Liver (tissue), 9 donors: ENCODE results near the gene CAPN2. TPM values are rescaled to one million over a fixed set of nuclear protein-coding genes. Genes with fewer than 3 reads are reported as not detected.
A peak's percentile ranks its signal among the peaks of the same experiment; 100 is the strongest.
"Not testable (repeated sequence)": the region's sequence is repeated elsewhere in the genome, so short reads cannot be mapped to it uniquely, and the experiment has no call there.

Experiments
- DNase-seq: peaks from one replicate; pipeline ENCODE4 v3.0.0-alpha.2; 2017; ENCODE audit warnings: low spot score
- H3K27ac ChIP-seq, 2 donors: one replicate each; pipeline ENCODE4 v1.7.0; 2013; ENCODE audit warnings: inconsistent platforms in 2 of 2, low read length in 2 of 2, control low read depth in 1 of 2, low read depth in 1 of 2, mild to moderate bottlenecking in 1 of 2
- H3K27me3 ChIP-seq, 4 donors: one replicate each; pipeline versions ENCODE4 v1.6.1 to v1.7.0; 2013; ENCODE audit warnings: low read length in 3 of 4, inconsistent platforms in 1 of 4, mild to moderate bottlenecking in 1 of 4, moderate library complexity in 1 of 4; ENCODE audit not compliant: control insufficient read depth in 4 of 4, insufficient read depth in 4 of 4
- H3K36me3 ChIP-seq, 4 donors: one replicate each; pipeline versions ENCODE4 v1.6.1 to v1.7.0; 2013; ENCODE audit warnings: low read length in 3 of 4, mild to moderate bottlenecking in 3 of 4, low read depth in 1 of 4, moderate library complexity in 1 of 4; ENCODE audit not compliant: control insufficient read depth in 4 of 4, insufficient read depth in 3 of 4
- H3K4me1 ChIP-seq, 4 donors: one replicate each; pipeline versions ENCODE4 v1.6.1 to v1.7.0; 2013; ENCODE audit warnings: low read length in 3 of 4, mild to moderate bottlenecking in 3 of 4, moderate library complexity in 1 of 4; ENCODE audit not compliant: control insufficient read depth in 4 of 4, insufficient read depth in 4 of 4
- H3K4me3 ChIP-seq, 3 donors: one replicate each; pipeline versions ENCODE4 v1.6.1 to v1.7.0; 2013; ENCODE audit warnings: low read length in 3 of 3, control low read depth in 1 of 3, low read depth in 1 of 3, mild to moderate bottlenecking in 1 of 3
- H3K9ac ChIP-seq, 2 donors: one replicate each; pipeline ENCODE4 v1.7.0; 2013; ENCODE audit warnings: low read length in 2 of 2, mild to moderate bottlenecking in 2 of 2, moderate library complexity in 2 of 2, control low read depth in 1 of 2, low read depth in 1 of 2
- H3K9me3 ChIP-seq, 4 donors: one replicate each; pipeline versions ENCODE4 v1.6.1 to v1.7.0; 2013; ENCODE audit warnings: low read length in 3 of 4; ENCODE audit not compliant: control insufficient read depth in 4 of 4
- CTCF ChIP-seq: fragments of 150-350 bp; IDR thresholded peaks from 2 replicates; pipeline ENCODE4 v1.5.1; 2017; ENCODE audit warnings: improper control_type of control experiment, low read depth, low read length; ENCODE audit not compliant: missing input control
- EGR1 ChIP-seq, 2 donors: IDR thresholded peaks; 2 replicates each; pipeline ENCODE4 v1.6.1; 2016 to 2018; ENCODE audit warnings: antibody characterized with exemption in 2 of 2, low read depth in 2 of 2
- FOXA2 ChIP-seq: IDR thresholded peaks from 2 replicates; pipeline ENCODE4 v1.6.1; 2016; ENCODE audit warnings: antibody characterized with exemption
- GABPA ChIP-seq, 2 donors: IDR thresholded peaks in 1 of 2; conservative IDR thresholded peaks in 1 of 2; 2 replicates each; pipeline ENCODE4 v1.6.1; 2016; ENCODE audit warnings: antibody characterized with exemption in 2 of 2, mild to moderate bottlenecking in 1 of 2, moderate library complexity in 1 of 2
- HNF4A ChIP-seq, 2 donors: conservative IDR thresholded peaks; 2 replicates each; pipeline ENCODE4 v1.6.1; 2016; ENCODE audit warnings: antibody characterized with exemption in 2 of 2, mild to moderate bottlenecking in 2 of 2
- JUND ChIP-seq, 2 donors: IDR thresholded peaks; 2 replicates each; pipeline ENCODE4 v1.6.1; 2016; ENCODE audit warnings: antibody characterized with exemption in 2 of 2
- MAX ChIP-seq: IDR thresholded peaks from 2 replicates; pipeline ENCODE4 v1.6.1; 2016; ENCODE audit warnings: antibody characterized with exemption
- TAF1 ChIP-seq: conservative IDR thresholded peaks from 2 replicates; pipeline ENCODE4 v1.6.1; 2016; ENCODE audit warnings: antibody characterized with exemption, mild to moderate bottlenecking
- YY1 ChIP-seq: IDR thresholded peaks from 2 replicates; pipeline ENCODE4 v1.6.1; 2016; ENCODE audit warnings: antibody characterized with exemption, mild to moderate bottlenecking
- ZBTB33 ChIP-seq: IDR thresholded peaks from 2 replicates; pipeline ENCODE4 v1.6.1; 2016; ENCODE audit warnings: antibody characterized with exemption
- WGBS: extraction: QIAGEN DNeasy Blood & Tissue Kit; methylation state at CpG from one replicate; pipeline ENCODE4 v1.1.7; 2013; 5-methylcytosine and 5-hydroxymethylcytosine counted together
- polyA plus RNA-seq, 2 donors: library from polyadenylated mRNA; stranded (reverse) in 1 of 2; unstranded in 1 of 2; fragments of 200-250 nt in 1 of 2; fragments of >200 nt in 1 of 2; fragmentation: Nextera tagmentation in 1 of 2; extraction: Ambion mirVana in 1 of 2; gene quantifications; one replicate each; pipeline versions ENCODE4 v1.2.1 to v1.2.3, GENCODE V29; 2013 to 2015
- total RNA-seq, 2 donors: library from RNA; depleted of rRNA; stranded (reverse); fragments of >200 nt; gene quantifications; one replicate each; pipeline ENCODE4 v1.2.3, GENCODE V29; 2014
- TF ChIP-seq, protein P1 (sequence below): IDR thresholded peaks from 2 replicates; pipeline ENCODE4 v1.6.1; 2016; ENCODE audit warnings: antibody characterized with exemption
- donor health status: healthy.
- donor health status: healthy.
- donor health status: healthy.
- donor health status: healthy.
- donor health status: healthy.

The CAPN2 gene
- total and polyA plus RNA-seq, 4 donors, result 11.2 to 20.7 (median 15.5) TPM

DNA sequence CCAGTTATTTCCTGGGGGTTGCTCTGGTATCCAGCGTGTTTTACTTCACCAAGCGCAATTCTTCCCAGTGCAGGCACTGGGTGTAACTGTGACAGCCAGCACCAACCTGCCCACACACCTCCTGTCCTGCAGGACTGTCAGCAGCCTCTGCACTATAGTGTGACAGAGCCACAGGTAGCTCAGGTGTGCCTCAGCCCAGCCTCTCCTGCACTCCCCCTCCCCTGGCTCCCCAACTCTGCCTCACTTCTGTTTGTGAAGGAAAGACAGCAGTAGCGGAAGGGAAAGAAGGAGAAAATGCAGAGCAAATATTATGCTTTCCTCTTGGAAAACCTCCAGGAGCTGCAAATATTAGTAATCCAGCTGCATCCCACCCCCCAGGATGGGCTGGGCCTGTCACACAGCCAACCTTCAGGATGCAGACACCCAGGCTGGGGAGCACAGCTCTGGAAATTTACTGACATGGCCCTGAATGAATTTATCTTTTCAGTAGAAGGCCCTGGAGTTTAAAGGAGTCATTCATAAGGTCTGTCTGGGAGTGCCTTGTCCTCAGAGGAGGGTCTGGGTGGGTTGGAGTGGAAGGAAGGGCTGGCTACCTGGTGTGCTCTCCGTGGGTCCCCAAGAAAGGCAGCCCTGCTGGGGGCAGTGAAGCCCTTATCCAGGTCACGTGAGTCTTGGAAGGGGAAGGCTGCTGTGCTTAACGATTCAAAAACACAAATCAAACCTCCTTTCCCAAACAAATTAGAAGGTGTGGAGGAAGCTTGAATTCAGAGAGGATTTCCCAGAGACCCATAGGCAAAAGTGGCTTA, 20.9 kb downstream of the CAPN2 start:
- Histone ChIP-seq H3K36me3 (peaks cover 0 to 1% (median 0%) of the 10 kb centered on the region in 4 donors), H3K27ac (peak overlapping the region in 1 of 2 donors; percentile 17), H3K9me3 (no peaks in the 10 kb centered on the region), H3K9ac (peak overlapping the region in 1 of 2 donors; percentile 27), H3K4me3 (no peak overlapping the region), H3K4me1 (peaks cover 0 to 5% (median 1%) of the 10 kb centered on the region in 4 donors), H3K27me3 (no peaks in the 10 kb centered on the region)
- WGBS, result 76% methylated on average over 6 of the region's 6 CpGs
- TF ChIP-seq HNF4A (conservative IDR thresholded peaks at IDR 0.05), result no peak
- no peak for DNase-seq

DNA sequence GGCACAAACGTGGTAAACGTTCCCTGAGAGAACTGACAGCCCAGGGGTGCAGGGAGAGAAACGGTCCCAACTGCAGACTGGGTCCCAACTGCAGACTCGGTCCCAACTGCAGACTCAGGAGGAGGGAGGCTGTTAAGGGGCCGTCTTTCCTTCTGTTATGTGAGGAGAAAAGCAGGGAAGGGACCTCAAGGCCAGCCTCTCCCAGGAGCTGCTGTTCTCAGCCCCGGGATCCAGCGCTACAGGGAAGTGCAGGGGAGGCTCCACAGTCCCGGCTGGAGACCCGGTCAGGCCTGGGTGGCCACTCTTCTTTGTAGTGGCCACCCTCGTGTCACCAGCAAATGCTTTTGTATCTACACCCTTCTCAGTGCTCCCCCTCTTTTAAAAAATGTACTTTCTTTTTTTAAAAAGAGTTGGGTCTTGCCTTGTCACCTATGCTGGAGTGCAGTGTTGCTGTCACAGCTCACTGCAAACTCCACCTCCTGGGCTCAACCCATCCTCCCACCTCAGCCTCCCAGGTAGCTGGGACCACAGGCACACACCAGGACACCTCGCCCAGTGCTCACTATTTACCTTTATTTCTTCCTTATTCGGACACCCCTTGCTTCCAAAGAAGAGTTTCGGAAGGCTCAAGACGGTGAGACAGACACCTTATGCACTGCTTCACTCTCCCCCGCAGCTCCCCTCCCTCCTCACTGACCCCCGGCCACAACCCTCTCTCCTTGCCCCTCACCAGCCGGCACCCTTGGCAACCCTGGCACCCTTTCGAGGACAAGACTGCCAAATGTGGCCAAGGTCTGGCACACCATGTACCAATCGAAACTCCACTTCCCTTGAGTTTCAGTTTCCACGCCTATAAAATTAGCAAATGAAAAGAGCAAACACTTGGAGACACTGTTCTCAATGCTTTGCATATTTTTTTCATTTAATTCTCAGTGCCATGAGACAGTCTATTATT, 21.8 kb downstream of the CAPN2 start:
- WGBS, result 82% methylated on average over 20 of the region's 20 CpGs
- H3K27ac ChIP-seq, result peak overlapping the region in 1 of 2 donors; percentile 17
- no peaks in the 10 kb centered on the region for H3K27me3 ChIP-seq
- DNase-seq, result no peak
- H3K4me1 ChIP-seq, result peaks cover 0 to 5% (median 1%) of the 10 kb centered on the region in 4 donors
- TF ChIP-seq JUND (IDR thresholded peaks at IDR 0.05) (no peak), GABPA (IDR thresholded peaks at IDR 0.05 in 1 of 2, conservative IDR thresholded peaks at IDR 0.05 in 1 of 2) (no peak), YY1 (no peak), TAF1 (no peak), MAX (no peak), FOXA2 (no peak), EGR1 (IDR thresholded peaks at IDR 0.05; ENCODE audit: low read depth in 2 of 2) (no peak), CTCF (no peak), HNF4A (conservative IDR thresholded peaks at IDR 0.05) (no peak), ZBTB33 (no peak)
- TF ChIP-seq, protein P1, sequence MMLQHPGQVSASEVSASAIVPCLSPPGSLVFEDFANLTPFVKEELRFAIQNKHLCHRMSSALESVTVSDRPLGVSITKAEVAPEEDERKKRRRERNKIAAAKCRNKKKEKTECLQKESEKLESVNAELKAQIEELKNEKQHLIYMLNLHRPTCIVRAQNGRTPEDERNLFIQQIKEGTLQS, result no peak
- H3K9me3 ChIP-seq, result no peaks in the 10 kb centered on the region
- H3K4me3 ChIP-seq, result no peak overlapping the region
- no peak overlapping the region for H3K9ac ChIP-seq
- peaks cover 0 to 1% (median 0%) of the 10 kb centered on the region in 4 donors for H3K36me3 ChIP-seq

- not testable (repeated sequence) for H3K36me3 ChIP-seq, H3K9me3 ChIP-seq, H3K4me3 ChIP-seq, H3K4me1 ChIP-seq, H3K27ac ChIP-seq, H3K9ac ChIP-seq, DNase-seq, H3K27me3 ChIP-seq
- WGBS, result 97% methylated on average over 5 of the region's 5 CpGs
Measured at GRCh38 chr1:223736638-223737037, 24.3 kb downstream of the CAPN2 start.
